NK-92 (cell line): ENCODE results near the gene SVEP1.
"Not testable (repeated sequence)": the region's sequence is repeated elsewhere in the genome, so short reads cannot be mapped to it uniquely, and the experiment has no call there.

Experiments
- DNase-seq: peaks from one replicate; lab custom pipeline; 2025; ENCODE audit not compliant: unreplicated experiment; lab: John Stamatoyannopoulos, UW

Gene SVEP1

GRCh38 chr9:110383491-110383890 lies 196.1 kb downstream of the SVEP1 start:
- DNase-seq, result no peak

DNA sequence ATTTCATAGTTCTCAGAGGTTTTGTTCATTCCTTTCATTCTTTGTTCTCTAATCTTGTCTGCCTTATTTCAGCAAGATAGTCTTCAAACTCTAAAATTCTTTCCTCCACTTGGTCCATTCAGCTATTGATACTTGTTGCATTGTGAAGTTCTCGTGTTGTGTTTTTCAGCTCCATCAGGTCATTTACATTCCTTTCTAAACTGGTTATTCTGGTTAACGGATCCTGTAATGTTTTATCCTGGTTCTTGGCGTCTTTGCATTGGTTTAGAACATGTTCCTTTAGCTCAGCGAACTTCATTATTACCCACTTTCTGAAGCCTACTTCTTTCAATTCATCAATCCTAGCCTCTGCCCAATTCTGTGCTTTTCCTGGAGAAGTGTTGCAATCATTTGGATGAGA lies 196.8 kb downstream of the SVEP1 start:
- no peak for DNase-seq

DNA sequence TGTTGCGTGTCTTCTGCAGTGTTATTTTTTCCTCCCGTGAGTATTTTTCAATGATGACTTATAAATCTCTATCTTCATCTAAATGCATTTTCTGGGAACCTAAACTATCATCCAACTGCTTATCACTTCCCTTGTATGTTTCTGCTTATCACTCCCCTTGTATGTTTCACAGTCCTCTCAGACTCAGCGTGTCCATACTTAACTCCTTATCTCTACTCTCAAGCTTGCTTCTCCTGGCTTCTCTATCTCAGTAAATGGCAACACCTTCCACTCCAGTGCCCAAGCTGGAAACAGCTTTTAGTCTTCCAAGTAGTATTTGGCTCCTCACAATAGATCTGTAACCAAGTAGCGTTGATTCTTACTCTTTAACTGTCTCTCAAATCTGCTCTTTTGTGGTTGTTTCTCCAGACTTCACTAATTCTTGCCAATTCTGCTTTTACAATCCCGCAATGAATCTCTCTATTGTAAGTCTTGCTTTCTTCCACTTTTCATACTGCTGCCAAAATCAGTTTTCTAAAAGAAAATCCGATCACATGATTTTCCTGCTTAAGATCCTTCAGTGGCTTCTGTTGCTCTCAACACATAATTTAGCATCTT lies 208.0 kb downstream of the SVEP1 start:
- no peak for DNase-seq

GRCh38 chr9:110370315-110370714 lies 209.2 kb downstream of the SVEP1 start:
- no peak for DNase-seq

- DNase-seq, result no peak
Observed at GRCh38 chr9:110364451-110364850, 215.1 kb downstream of the SVEP1 start.

DNA sequence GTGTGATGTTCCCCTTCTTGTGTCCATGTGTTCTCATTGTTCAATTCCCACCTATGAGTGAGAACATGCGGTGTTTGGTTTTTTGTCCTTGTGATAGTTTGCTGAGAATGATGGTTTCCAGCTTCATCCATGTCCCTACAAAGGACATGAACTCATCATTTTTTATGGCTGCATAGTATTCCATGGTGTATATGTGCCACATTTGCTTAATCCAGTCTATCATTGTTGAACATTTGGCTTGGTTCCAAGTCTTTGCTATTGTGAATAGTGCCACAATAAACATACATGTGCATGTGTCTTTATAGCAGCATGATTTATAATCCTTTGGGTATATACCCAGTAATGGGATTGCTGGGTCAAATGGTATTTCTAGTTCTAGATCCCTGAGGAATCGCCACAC lies 220.5 kb downstream of the SVEP1 start:
- not testable (repeated sequence) for DNase-seq

- no peak for DNase-seq
Observed at GRCh38 chr9:110357505-110357904, 222.0 kb downstream of the SVEP1 start.

DNA sequence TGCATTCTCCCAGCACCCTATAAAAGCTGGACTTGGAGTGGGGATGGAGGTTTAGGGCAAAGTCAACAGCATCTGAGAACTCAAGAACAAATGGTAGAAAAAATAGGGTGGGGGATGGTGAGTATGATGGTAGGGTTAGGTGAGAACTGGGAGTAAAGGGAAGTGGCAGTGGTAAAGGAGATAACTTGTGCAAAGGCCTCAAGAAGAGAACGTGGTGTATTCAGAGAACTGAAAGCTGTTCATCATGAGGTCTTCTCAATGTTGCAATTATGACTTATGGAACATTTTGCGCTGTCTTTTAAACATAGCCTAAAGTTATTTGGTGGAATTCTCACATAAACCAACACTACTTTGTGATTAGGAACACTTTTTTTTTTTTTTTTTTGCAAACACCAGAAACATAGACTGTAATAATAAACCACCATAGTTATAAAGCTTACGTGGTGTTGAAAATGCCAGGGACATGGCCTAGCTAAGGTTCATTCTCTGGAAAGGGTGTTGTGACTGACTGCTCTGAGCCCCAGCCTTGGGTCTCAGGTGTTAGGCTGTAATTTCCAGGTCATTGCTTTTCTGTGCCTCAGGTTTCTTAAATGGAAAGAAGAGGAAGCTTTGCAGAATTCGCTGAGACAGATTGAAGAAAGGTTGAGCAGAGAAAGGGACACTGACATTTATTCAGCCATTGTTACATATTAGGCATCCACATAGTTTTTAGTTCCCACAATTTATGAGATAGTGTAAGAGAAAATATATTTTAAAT lies 222.7 kb downstream of the SVEP1 start:
- no peak for DNase-seq

DNA sequence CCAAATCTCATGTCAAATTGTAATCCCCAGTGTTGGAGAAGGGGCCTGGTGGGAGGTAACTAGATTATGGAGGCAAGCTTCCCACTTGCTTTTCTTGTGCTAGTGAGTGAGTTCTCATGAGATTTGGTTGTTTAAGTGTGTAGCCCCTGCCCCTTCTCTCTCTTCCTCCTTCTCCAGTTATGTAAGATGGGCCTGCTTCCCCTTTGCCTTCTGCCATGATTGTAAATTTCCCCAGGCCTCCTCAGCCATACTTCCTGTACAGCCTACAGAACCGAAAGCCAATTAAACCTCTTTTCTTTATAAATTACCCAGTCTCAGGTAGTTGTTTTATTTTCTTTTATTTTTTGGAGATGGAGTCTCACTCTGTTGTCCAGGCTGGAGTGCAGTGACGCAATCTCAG lies 223.6 kb downstream of the SVEP1 start:
- no peak for DNase-seq

GRCh38 chr9:110351009-110351467 lies 228.5 kb downstream of the SVEP1 start:
- DNase-seq, result no peak

DNA sequence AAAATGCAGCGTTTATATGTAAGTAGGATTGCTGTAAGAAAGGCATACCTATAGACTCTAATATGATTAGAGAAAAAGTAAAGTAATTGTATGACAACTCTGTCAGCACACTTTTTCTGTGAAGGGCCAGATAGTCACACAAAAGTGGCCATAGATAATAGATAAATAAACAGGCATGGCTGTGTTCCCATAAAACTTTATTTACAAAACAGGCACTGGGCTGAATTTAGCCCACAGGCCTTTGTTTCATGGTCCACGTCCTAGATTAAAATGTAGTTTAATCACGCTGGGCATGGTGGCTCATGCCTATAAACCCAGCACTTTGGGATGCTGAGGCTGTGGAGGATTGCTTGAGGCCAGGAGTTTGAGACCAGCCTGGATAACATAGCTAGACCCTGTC lies 233.2 kb downstream of the SVEP1 start:
- DNase-seq, result no peak

DNA sequence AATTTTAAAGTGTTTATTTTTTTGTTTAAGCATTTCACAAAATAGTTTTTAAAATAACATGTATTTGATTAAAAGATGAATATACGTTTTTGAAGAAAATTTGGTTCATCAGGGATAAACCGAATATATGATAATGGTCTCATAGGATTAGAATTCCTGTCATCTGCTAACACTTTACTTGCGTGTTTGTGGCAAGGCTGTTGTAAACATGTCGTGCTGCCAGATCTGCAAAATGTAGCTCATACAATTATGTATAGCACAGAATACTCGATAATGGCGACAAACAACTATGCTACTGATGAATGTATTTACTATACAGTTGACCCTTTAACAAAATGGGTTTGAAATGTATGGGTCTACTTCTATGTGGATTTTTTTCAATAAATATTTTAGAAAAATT lies 234.7 kb downstream of the SVEP1 start:
- no peak for DNase-seq

- DNase-seq, result no peak
Observed at GRCh38 chr9:110343551-110343950, 236.0 kb downstream of the SVEP1 start.

GRCh38 chr9:110340306-110340705 lies 239.2 kb downstream of the SVEP1 start:
- no peak for DNase-seq

DNA sequence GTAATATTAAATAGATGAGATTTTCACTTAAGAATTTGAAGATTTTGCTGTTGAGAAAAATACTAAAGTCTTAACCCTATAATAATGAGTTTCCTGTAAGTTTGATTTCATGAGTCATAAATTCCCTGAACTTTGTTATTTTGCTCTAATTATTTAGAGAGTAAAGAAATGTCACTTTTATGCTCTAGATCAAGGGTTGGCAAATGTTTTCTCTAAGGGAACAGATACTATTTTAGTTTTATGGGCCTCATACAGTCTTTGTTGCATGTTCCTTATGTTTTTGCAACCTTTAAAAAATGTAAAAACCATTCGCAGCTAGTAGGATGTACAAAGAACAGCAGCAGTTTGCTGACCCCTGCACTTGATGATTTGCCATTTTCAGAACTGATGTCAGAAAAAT lies 241.4 kb downstream of the SVEP1 start:
- DNase-seq, result no peak

- no peak for DNase-seq
Observed at GRCh38 chr9:110337727-110338126, 241.8 kb downstream of the SVEP1 start, which contains the start of gene TXNDC8. Gene TXNDC8, minus strand, starts transcription at chr9:110337863.

GRCh38 chr9:110336363-110336762 lies 243.2 kb downstream of the SVEP1 start:
- DNase-seq, result no peak

DNA sequence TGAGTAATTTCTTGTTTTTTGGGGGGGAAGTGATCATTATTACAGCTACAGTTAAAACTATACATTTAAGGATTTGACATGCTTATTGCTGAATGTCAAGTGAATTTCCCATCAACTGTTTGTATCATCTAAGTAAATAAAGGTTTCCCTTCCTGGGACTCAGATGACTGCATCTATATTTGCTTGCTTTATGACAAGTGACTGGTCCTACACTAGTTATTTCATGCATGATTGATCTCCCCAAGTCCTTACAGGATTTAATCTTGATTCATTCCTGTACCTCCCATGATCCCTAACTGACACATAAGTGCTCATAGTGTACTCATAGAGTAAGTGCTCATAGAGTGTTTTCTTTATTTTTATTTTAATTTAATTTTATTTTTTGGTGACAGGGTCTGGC lies 244.7 kb downstream of the SVEP1 start:
- DNase-seq, result no peak

- no peak for DNase-seq
Observed at GRCh38 chr9:110334183-110334582, 245.4 kb downstream of the SVEP1 start.

DNA sequence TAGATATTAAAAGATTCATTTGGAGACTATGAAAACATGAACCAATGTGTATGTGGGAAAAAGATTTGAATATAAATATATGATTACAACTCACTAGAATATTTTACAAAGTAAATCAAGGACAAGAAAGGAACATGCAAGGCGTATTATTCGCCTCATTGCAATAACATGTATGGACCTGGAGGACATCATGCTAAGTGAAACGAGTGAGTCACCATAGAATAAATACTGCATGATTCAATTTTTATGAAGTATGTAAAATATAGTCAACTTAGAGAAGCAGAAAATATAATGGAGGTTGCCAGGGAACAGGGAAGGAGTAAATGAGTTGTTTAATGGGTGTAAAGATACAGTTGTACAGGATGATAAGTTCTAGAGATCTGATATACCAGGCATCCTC lies 246.8 kb downstream of the SVEP1 start:
- DNase-seq, result no peak

GRCh38 chr9:110330484-110331105 lies 248.9 kb downstream of the SVEP1 start:
- DNase-seq, result no peak

DNA sequence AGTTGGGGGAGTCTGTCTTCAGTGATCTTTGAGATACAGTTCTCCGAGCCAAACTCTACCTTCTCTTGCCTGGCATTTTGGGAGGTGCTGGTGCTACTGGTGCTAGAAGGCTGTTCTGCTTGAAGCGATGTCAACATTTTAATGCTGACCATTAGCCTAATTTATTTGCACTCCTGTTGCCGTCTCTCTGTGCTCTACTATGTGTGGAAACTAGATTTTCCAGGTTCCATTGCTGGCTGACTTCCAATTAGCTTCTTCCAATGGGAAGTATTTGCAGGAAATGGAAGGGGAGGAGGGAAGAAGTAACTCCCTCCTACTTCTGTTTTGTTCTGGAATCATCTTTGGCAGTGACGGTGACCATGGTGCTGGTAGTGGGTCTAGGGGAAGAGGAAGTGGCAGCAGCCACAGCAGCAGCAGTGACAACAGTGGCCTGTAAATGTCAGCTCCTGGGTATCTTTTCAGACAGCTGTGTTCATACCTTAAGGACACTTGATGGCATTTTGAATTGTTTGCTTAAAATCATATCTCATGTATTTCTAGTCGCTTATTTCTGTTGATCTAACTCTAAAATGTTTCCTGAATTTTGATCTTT lies 249.8 kb downstream of the SVEP1 start:
- no peak for DNase-seq
